H1 (cell line): ENCODE data around the gene SLC7A10.
A peak's percentile ranks its signal among the peaks of the same experiment; 100 is the strongest.

Experiments used
- CEBPB ChIP-seq: IDR thresholded peaks from 2 replicates; pipeline ENCODE4 v1.6.1; 2012; ENCODE audit warnings: low read depth, low read length
- POLR2A ChIP-seq, 2 experiments: IDR thresholded peaks; 1 replicate in 1 of 2; 2 replicates in 1 of 2; pipeline ENCODE4 v1.6.1; 2011; ENCODE audit warnings: low read depth in 2 of 2, low read length in 2 of 2, mild to moderate bottlenecking in 2 of 2; ENCODE audit errors: control extremely low read depth in 1 of 2
- POLR2AphosphoS5 ChIP-seq: IDR thresholded peaks from 2 replicates; pipeline ENCODE4 v1.6.1; 2011; ENCODE audit warnings: low read depth, low read length
- RAD21 ChIP-seq, 2 experiments: IDR thresholded peaks in 1 of 2; conservative IDR thresholded peaks in 1 of 2; 2 replicates each; pipeline ENCODE4 v1.6.1; 2011; ENCODE audit warnings: low read depth in 2 of 2, low read length in 2 of 2, improper control_type of control experiment in 1 of 2, inconsistent platforms in 1 of 2, mild to moderate bottlenecking in 1 of 2, moderate library complexity in 1 of 2
- TAF1 ChIP-seq: IDR thresholded peaks from 2 replicates; pipeline ENCODE4 v1.6.1; 2011; ENCODE audit warnings: mild to moderate bottlenecking, low read depth, low read length
- YY1 ChIP-seq: IDR thresholded peaks from 2 replicates; pipeline ENCODE4 v1.6.1; 2011; ENCODE audit warnings: low read depth, mild to moderate bottlenecking, low read length
- TF ChIP-seq, protein P1 (sequence below), 3 experiments: IDR thresholded peaks; 1 replicate in 2 of 3; 2 replicates in 1 of 3; pipeline versions ENCODE4 v1.5.1 to v1.6.1; 2011; ENCODE audit warnings: low read length in 3 of 3, mild to moderate bottlenecking in 3 of 3, inconsistent platforms in 2 of 3, low read depth in 1 of 3, moderate library complexity in 1 of 3; ENCODE audit not compliant: insufficient read depth in 1 of 3; ENCODE audit errors: control extremely low read depth in 1 of 3

DNA sequence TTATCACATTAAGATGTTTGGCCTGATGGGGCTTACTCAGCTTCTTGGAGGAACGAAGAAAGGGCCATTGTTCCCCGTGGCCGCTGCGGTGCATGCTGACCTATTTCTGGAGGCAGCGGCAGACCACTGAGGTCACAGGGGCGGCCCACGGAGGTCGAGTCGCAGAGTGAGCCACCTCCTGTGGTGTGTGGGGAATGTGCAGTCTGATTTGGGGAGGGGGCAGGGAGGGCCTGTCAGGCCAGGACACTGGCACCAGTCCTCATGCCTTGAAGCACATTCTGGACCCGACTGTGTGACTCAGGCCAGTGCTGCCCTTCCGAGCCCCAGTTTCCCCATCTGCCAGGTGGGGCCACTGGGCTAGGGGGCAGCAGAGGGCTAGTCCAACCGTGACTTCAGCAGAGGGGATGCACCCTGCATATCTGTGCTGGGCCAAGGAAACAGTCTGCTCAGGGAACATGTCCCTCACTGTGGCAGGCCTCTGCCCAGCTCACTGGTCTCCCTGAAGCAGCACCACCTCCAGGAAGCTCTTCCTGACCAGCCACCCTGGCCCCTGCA lies 6.3 kb downstream of the SLC7A10 start:
- TF ChIP-seq, protein P1, sequence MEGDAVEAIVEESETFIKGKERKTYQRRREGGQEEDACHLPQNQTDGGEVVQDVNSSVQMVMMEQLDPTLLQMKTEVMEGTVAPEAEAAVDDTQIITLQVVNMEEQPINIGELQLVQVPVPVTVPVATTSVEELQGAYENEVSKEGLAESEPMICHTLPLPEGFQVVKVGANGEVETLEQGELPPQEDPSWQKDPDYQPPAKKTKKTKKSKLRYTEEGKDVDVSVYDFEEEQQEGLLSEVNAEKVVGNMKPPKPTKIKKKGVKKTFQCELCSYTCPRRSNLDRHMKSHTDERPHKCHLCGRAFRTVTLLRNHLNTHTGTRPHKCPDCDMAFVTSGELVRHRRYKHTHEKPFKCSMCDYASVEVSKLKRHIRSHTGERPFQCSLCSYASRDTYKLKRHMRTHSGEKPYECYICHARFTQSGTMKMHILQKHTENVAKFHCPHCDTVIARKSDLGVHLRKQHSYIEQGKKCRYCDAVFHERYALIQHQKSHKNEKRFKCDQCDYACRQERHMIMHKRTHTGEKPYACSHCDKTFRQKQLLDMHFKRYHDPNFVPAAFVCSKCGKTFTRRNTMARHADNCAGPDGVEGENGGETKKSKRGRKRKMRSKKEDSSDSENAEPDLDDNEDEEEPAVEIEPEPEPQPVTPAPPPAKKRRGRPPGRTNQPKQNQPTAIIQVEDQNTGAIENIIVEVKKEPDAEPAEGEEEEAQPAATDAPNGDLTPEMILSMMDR (IDR thresholded peaks at IDR 0.05; ENCODE audit: control extremely low read depth in 1 of 3, insufficient read depth in 1 of 3, low read depth in 1 of 3, low read length in 3 of 3), result peak; percentile 69 to 79 (median 77)
- TF ChIP-seq RAD21 (IDR thresholded peaks at IDR 0.05 in 1 of 2, conservative IDR thresholded peaks at IDR 0.05 in 1 of 2; ENCODE audit: low read depth in 2 of 2, low read length in 2 of 2) (peak; percentile 40 to 60; a peak in 3 of 4 replicates), POLR2AphosphoS5 (no peak), POLR2A (IDR thresholded peaks at IDR 0.05; ENCODE audit: control extremely low read depth in 1 of 2, low read depth in 2 of 2, low read length in 2 of 2) (no peak), CEBPB (no peak), YY1 (no peak), TAF1 (no peak)
